NB4 (cell line): ENCODE measurements around the gene IL1R2.
A peak's percentile ranks its signal among the peaks of the same experiment; 100 is the strongest.

Source experiments
- DNase-seq: peaks from one replicate; pipeline ENCODE4 v3.0.0; 2010; ENCODE audit warnings: low read depth
- H3K4me3 ChIP-seq: one replicate; pipeline ENCODE4 v1.5.1; 2011; ENCODE audit warnings: mild to moderate bottlenecking, low read depth, low read length, moderate library complexity
- CTCF ChIP-seq: IDR thresholded peaks from one replicate; pipeline ENCODE4 v1.5.1; 2012; ENCODE audit warnings: low read depth, low read length
- MAX ChIP-seq: IDR thresholded peaks from 2 replicates; pipeline ENCODE4 v1.6.1; 2011; ENCODE audit warnings: low read depth, low read length
- MYC ChIP-seq: IDR thresholded peaks from 2 replicates; pipeline ENCODE4 v1.6.1; 2011; ENCODE audit warnings: low read depth, low read length
- POLR2A ChIP-seq: IDR thresholded peaks from 2 replicates; pipeline ENCODE4 v1.6.1; 2011; ENCODE audit warnings: mild to moderate bottlenecking; ENCODE audit not compliant: insufficient read length; ENCODE audit errors: extremely low read depth

IL1R2 gene

GRCh38 chr2:102040229-102040628 is 48.5 kb downstream of the IL1R2 start:
- H3K4me3 ChIP-seq: no peak overlapping the region
- no peak for DNase-seq
- no peak for TF ChIP-seq MAX
- TF ChIP-seq MYC: no peak
- TF ChIP-seq POLR2A: no peak
- no peak for TF ChIP-seq CTCF

GRCh38 chr2:102041351-102041750 is 49.6 kb downstream of the IL1R2 start:
- TF ChIP-seq CTCF: no peak
- no peak for TF ChIP-seq POLR2A
- no peak for TF ChIP-seq MYC
- no peak for TF ChIP-seq MAX
- no peak overlapping the region for H3K4me3 ChIP-seq
- DNase-seq: peak; percentile 30

- DNase-seq: no peak
- TF ChIP-seq MYC (no peak), MAX (no peak), CTCF (no peak), POLR2A (no peak)
These were observed 50.7 kb downstream of the IL1R2 start for GRCh38 chr2:102042196-102043081.

GRCh38 chr2:102043560-102043959 is 51.8 kb downstream of the IL1R2 start:
- TF ChIP-seq CTCF (no peak), POLR2A (no peak)
- no peak for DNase-seq
- no peak overlapping the region for H3K4me3 ChIP-seq

More at GRCh38 chr2:102042196-102043081, 50.7 kb downstream of the IL1R2 start:
- no peak overlapping the region for H3K4me3 ChIP-seq

GRCh38 chr2:102044235-102044896 is 52.6 kb downstream of the IL1R2 start:
- no peak for TF ChIP-seq POLR2A
- H3K4me3 ChIP-seq: no peak overlapping the region
- no peak for DNase-seq

- no peak overlapping the region for H3K4me3 ChIP-seq
- no peak for TF ChIP-seq CTCF
- no peak for TF ChIP-seq MAX
- no peak for TF ChIP-seq MYC
- TF ChIP-seq POLR2A: no peak
- DNase-seq: no peak
These were observed 53.3 kb downstream of the IL1R2 start for GRCh38 chr2:102044967-102045489.
